HG03342 (cell line): ENCODE data around the gene ZNF687.
A peak's percentile ranks its signal among the peaks of the same experiment; 100 is the strongest.

ENCODE experiments used
- ATAC-seq: cut with Tn5 transposase; IDR thresholded peaks from one replicate; pipeline ENCODE4 v1.9.1; 2021; ENCODE audit warnings: mild to moderate bottlenecking, moderate library complexity; ENCODE audit not compliant: unreplicated experiment

Gene ZNF687, protein sequence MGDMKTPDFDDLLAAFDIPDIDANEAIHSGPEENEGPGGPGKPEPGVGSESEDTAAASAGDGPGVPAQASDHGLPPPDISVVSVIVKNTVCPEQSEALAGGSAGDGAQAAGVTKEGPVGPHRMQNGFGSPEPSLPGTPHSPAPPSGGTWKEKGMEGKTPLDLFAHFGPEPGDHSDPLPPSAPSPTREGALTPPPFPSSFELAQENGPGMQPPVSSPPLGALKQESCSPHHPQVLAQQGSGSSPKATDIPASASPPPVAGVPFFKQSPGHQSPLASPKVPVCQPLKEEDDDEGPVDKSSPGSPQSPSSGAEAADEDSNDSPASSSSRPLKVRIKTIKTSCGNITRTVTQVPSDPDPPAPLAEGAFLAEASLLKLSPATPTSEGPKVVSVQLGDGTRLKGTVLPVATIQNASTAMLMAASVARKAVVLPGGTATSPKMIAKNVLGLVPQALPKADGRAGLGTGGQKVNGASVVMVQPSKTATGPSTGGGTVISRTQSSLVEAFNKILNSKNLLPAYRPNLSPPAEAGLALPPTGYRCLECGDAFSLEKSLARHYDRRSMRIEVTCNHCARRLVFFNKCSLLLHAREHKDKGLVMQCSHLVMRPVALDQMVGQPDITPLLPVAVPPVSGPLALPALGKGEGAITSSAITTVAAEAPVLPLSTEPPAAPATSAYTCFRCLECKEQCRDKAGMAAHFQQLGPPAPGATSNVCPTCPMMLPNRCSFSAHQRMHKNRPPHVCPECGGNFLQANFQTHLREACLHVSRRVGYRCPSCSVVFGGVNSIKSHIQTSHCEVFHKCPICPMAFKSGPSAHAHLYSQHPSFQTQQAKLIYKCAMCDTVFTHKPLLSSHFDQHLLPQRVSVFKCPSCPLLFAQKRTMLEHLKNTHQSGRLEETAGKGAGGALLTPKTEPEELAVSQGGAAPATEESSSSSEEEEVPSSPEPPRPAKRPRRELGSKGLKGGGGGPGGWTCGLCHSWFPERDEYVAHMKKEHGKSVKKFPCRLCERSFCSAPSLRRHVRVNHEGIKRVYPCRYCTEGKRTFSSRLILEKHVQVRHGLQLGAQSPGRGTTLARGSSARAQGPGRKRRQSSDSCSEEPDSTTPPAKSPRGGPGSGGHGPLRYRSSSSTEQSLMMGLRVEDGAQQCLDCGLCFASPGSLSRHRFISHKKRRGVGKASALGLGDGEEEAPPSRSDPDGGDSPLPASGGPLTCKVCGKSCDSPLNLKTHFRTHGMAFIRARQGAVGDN

DNA sequence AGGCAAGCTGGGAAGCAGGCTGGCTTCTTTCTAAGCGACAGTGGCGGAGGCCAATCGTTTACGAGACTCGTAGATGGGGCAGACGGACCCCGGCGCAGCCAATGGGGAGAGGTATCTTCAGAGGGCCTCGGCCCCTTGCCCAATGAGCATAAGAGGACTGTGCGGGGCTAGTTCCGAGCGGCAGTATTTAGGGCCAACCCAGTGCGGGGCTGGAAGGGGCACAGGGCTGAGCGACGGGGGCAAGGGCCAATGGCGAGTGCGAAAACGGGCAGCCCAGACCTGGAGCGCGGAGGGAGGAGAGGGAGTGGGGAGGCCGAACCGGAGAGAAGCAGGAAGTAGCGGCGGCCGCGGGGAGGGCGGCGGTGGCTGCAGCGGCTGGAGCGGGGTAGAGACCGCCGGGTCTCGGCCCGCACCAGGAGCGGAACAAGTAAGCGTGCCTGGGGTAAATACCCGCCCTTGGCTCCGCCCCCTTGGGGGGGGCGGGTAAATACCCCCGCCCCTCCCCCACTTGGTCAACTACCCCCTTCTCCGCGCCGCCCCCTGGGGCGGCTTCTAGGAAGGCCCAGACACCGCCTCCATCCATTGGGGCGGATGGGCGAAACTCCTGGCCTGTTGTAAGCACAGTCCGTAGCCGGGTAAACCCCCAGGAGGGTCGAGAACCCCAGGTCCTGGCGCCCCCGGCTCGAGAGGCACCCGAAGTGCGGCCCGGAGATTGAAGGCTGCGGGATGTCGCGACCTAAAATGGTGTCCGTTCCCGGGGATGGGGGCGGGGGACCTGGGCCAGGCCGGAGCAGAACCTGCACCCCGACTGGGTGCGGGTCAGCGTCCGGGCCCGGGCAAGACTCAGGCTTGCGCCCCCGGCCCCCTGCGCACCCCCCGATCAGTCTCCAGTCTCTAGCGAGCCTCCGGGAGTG, at the start of gene ZNF687:
Gene ZNF687, plus strand, starts transcription at position 331 of the 914 bp plus-strand sequence. CDS start 3,993 bp downstream, outside the sequence.
- ATAC-seq: peak; percentile 81

DNA sequence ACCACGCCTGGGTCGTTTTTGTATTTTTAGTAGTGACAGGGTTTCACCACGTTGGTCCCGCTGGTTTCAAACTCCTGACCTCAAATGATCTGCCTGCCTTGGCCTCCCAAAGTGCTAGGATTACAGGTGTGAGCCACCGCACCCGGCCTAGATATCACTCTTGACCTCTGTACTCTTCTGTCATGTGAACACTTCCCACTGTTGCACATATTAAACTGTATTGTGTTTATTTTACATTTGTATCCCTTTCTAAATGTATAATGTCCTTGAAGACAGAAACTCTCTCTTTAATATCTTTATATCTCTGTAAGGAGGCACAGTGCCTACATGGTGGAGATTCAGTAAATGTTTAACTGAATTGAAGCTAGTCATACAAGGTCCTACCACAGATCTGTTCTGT, 46.9 kb upstream of the ZNF687 start:
- no peak for ATAC-seq

DNA sequence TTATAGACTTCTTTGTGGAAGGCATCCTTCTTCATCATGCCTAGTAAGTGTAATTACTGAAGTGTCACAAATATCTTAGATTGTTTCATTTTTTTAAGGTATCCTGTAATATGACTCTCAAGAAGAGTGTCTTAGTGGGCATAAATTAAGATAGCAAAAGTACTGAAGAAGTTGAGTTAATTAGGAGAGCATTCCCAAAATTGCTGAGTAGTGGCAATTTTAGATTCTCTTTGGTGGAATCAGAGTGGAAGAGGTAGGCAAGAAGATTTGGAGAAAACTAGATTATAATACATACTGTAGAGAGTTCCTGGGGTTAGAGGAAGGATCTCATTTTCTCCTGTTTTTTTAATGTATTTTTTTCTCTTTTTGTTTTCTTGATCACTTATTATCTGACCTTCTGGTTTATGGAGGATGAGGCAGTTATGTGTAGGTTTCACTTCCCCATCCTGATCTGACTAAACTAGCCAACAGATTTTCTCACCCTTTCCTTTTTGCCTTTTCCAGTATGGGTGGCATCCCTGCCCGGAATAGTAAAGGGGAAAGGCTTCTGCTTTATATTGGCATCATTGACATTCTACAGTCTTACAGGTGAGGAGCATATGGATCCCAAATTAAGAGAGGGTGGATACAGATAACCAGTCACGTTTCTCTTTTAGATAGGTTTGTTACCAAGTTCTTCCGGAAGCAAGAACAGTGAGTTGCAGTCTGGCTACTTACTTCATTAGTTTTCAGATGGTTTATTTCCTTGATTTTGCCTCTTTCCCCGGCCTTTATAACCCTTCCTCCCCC, 44.2 kb upstream of the ZNF687 start:
- no peak for ATAC-seq

DNA sequence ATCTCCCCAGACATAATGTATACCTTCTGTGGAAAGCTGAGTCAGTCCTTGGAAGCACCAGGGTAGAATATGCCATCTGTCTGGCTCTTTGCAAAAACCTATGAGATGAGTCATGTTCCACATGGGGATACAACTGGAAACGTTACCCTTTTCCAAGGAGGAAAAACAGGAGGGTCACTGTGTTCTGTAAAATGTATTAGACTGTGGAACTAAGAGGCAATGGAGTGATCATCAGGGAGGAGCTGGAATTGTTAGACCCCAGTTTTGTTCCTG, 43.7 kb upstream of the ZNF687 start:
- ATAC-seq: no peak

DNA sequence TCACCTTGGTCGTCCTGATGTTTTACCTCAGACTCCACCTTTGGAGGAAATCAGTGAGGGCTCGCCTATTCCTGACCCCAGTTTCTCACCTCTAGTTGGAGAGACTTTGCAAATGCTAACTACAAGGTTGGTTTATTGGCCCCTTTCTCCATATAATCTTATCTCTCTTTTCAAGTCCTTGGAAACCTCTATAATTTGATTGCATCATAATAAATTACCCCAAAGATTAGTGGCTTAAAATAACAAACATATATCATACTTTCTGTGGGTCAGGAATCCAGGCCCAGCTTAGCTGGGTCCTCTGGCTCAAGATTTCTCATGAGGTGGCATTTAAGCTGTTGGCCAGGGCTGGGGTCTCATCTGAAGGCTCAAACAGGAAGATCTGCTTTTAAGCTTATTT, 39.7 kb upstream of the ZNF687 start:
- no peak for ATAC-seq

DNA sequence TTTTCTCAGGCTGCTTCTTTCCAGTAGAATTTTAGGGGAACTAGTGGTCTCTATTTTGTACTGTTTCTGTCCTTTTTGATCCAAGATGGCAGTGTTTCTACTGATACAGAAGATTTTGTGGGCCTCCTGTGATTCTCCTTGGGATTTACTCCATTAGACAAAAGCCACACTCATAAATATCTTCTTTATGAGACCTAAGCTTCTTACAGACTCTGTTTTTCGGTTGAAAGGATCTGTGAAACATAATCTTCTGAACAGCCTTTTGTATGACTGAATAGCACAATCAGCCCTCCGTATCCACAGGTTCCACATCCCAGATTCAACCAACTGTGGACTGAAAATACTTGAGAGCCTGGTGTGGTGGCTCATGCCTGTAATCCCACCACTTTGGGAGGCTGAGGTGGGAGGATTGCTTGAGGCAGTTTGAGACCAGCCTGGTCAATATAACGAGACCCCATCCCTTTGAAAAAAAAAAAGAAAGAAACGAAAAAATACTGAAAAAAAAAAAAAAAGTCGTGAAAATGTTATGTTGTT, 38.3 kb upstream of the ZNF687 start:
- ATAC-seq: no peak

DNA sequence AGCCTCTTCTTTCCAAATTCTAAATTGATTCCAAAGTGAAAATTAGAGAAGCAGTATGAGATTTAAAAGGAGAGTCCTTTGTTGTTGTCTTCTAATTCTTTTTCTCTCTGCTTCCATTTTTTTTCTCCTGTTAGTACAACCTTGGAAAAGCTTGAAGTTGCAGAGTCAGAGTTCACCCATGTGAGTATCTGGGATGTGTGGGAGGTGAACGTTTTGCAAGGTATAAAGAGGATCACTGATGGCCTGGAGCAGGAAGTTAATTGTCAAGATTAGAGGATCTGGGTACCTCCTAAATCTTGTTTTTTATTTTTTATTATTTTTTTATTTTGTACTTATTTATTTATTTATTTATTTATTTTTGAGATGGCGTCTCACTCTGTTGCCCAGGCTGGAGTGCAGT, 35.3 kb upstream of the ZNF687 start:
- ATAC-seq: no peak

DNA sequence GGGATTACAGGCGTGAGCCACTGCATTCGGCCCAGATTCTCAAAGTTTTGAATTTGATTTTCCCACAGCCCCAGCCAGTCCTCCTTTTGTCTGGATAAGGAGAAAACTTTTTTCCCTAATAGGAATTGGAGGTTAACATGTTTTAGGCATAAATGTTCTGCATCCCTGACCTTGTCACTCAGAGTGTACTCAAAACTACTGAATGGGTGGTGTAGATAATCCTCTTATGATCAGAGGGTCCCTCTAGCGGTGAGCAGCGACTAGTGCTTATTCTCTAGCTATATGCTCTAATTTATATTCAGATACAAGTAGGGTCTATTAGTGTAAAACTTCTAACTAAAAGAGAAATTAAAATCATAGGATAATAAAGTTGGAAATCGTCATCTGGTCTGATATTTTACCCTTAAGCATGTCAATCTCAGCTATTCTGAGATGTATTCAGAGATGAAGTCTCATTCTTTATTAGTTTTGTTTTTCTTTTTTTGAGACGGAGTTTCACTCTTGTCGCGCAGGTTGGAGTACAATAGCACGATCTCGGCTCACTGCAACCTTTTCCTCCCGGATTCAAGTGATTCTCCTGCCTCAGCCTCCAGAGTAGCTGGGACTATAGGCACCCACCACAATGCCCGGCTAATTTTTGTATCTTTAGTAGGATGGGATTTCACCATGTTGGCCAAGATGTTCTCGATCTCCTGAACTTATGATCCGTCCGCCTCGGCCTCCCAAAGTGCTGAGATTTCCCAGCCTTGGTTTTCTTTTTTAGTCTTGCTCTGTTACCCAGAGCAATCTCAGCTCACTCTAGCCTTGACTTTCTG, 30.2 kb upstream of the ZNF687 start:
- ATAC-seq: peak; percentile 48

DNA sequence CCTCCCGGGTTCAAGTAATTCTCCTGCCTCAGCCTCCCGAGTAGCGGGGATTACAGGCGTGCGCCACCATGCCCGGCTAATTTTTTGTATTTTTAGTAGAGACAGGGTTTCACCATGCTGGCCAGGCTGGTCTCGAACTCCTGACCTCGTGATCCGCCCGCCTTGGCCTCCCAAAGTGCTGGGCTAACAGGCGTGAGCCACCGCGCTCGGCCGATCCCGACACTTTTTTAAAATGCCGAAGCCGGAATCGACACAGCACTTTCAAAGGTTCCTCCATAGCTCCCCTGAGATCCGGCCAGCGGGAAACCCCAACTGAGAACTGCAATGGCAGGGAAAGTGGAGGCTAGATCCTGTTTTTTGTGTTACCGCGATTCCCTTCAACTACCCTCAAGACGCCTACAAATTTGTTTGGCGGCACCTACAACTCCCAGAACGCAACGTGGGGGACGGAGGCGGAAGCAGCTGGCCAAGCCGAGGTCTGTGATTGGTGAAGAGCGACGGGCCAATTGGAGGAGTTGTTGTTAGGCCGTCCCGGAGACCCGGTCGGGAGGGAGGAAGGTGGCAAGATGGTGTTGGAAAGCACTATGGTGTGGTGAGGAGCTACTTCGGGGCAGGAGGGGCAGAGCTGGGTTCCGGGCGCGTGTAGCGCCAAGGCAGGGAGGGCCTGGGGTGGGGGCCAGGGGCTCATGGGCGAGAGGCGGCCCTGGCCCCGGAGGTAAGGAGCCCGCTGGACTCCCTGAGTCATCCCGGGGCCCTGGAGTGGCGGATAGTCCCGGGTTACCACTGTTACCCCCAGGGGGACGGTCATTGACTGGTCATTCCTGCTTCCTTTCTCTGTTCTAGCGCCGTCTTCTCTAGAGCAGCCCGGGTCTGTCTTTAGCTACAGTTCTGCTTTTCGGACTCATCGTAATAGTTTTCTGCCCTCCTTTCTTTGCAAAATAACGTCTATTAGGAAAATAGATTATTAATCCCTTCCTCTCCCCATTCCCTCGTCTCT, 27.6 kb upstream of the ZNF687 start, which contains the start of gene PSMD4:
Gene PSMD4, plus strand, starts transcription at position 518 of the 997 bp plus-strand sequence. Its CDS starts 49 bp downstream, at position 567.
- ATAC-seq: peak; percentile 88

DNA sequence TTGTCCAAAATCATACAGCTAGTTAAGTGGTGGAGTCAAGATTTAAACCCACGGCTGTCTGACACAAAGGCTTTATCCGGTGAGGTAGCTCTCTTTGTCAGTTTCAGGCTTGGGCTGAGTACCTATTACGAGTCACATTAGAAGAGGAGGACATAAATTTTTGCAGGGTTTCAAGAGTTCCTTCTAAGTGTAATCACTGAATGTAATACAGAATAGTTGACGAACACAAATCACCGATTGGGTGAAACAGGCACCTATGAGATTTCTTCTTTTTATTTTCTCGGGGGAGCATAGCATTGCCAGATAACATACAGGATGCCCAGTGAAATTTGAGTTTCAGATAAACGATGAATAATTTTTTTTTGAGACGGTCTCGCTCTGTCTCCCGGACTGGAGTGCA, 26.7 kb upstream of the ZNF687 start:
- ATAC-seq: no peak

DNA sequence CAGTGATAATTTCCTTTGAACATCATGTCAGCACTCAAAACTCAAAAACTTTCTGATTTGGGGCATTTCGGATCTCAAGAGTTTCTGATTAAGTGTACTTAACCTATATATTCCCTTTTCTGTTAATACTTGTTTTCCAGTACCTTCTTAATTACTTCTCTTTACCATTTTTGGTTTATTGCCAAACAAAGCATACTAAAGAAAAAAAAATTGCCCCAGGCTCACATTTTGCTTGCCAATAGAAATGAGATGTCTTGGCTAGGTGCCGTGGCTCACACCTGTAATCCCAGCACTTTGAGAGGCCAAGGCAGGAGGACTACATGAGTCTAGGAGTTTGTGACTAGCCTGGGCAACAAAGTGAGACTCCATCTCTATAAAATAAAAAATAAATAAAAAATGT, 22.7 kb upstream of the ZNF687 start:
- no peak for ATAC-seq

DNA sequence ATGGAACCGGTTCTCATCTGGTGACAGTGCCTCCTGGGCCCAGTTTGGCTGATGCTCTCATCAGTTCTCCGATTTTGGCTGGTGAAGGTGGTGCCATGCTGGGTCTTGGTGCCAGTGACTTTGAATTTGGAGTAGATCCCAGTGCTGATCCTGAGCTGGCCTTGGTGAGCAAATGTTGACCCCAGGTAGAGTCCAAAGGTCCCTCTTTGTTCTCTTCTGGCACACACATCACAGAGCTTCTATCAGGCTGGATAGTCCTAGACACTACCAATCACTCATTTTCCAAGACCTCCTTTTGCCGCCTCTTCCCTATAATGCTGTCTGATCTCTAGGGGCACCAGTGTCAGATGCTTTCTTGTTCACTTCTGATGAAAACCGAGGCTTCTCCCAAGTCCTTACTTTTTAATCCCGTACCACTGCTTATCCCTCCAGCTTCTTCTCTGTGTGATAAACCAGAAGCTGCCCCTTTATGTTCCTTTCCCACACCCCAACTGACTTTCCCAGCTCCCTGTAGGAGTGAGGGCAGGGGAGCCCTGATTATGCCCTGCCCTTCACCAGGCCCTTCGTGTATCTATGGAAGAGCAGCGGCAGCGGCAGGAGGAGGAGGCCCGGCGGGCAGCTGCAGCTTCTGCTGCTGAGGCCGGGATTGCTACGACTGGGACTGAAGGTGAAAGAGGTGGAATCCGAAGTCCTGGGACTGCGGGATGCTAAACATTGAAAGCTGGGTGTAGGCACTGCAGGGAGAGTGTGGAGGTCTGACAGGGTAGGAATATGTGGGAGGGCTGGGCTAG, 16.5 kb upstream of the ZNF687 start:
- ATAC-seq: no peak

DNA sequence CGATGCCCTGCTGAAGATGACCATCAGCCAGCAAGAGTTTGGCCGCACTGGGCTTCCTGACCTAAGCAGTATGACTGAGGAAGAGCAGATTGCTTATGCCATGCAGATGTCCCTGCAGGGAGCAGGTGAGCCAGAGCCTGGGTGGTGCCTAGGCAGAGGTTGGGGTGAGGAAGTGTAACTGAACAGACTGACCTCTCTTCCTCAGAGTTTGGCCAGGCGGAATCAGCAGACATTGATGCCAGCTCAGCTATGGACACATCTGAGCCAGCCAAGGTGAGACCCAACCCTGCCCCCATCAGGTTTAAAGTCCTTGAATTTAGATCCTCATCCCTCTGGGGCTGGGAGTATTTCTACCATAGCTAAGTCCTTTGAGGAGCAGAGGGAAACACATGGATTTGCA, 15.8 kb upstream of the ZNF687 start:
- no peak for ATAC-seq

DNA sequence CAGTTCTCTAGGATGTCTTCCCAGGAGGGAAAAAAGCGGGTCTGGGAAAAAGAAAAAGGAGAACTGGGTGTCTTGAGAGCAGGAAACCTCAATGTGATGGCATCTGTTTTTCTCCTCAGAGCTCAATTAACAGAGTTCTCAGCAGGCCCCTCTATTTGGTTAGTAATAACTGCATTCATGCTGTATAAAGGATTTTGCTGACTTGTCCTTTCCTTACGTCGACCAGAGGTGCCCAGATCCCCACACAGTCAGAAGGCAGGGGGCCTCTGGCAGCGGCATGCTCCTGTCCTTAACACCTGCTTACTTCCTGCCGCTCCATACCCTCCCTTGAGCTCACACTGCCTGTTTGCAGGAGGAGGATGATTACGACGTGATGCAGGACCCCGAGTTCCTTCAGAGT, 15.3 kb upstream of the ZNF687 start:
- no peak for ATAC-seq

DNA sequence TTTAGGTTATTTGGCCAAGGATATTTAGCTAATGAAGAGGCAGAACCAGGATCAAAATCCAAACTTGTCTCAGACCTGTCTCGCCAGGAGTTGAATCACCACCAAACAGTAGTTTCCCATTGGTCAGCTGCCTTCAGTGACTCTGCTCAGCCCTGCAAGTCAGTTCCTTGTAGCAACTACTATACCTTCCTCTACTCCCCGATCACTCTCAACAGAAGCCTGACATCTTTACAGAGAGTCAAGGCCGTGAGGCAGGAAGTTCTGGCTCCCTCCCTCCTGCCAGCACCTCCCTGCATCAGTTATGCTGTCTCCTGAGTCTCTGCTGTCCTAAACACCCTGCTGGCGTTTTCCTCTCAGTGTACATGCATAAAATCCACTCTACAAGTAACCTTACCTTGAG, 14.3 kb upstream of the ZNF687 start:
- no peak for ATAC-seq

DNA sequence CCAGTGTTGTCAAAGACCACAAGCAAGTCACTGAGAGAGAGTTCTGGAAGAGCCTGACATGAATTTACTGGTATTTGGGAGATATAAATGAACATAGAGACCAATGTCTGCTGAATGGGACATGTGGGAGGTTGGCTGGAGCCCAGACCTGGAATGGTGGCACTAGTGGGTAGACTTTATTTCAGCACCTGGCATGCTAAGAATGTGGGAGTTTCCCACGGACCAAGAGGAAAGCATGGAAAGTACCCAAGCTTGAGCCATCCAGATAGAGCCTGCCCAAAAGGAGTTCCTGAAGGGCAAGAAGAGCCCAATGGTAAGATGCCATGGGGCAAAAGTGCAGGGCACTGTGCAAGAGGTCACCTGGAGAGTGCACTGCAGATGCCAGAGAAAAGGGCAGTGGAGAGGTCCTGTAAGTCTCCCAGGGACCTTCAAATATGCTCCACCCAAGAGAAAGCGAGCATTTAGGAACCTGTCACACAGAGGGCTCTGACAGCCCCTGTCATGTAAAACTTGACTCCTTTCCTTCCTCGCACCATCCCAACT, 8.1 kb upstream of the ZNF687 start:
- no peak for ATAC-seq
